Mucosa of descending colon (tissue), 3 donors: ENCODE measurements around the gene OR6C68. TPM values are rescaled to one million over a fixed set of nuclear protein-coding genes. Genes with fewer than 3 reads are reported as not detected.
A peak's percentile ranks its signal among the peaks of the same experiment; 100 is the strongest.
"Not testable (repeated sequence)": the region's sequence is repeated elsewhere in the genome, so short reads cannot be mapped to it uniquely, and the experiment has no call there.

Source experiments
- ATAC-seq: fragments of 200-7000 bp; cut with Tn5 transposase; one replicate; pipeline ENCODE4 v1.9.1; 2020; ENCODE audit warnings: mild to moderate bottlenecking, moderate library complexity
- DNase-seq, 3 donors: peaks; one replicate each; pipeline ENCODE4 v3.0.0-alpha.2; 2020
- H3K36me3 ChIP-seq: fragments of 200-600 bp; one replicate; pipeline ENCODE4 v1.8.0; 2021; ENCODE audit warnings: low read depth, mild to moderate bottlenecking
- H3K4me1 ChIP-seq: fragments of 200-600 bp; one replicate; pipeline ENCODE4 v1.8.0; 2021; ENCODE audit warnings: low read depth, mild to moderate bottlenecking
- H3K4me3 ChIP-seq: fragments of 200-600 bp; one replicate; pipeline ENCODE4 v1.8.0; 2021; ENCODE audit warnings: mild to moderate bottlenecking
- H3K9me3 ChIP-seq: fragments of 200-600 bp; one replicate; pipeline ENCODE4 v1.8.0; 2021; ENCODE audit warnings: mild to moderate bottlenecking
- CTCF ChIP-seq: fragments of 200-600 bp; IDR thresholded peaks from one replicate; pipeline ENCODE4 v1.8.0; 2022; ENCODE audit warnings: antibody characterized with exemption, mild to moderate bottlenecking
- intact Hi-C, 2 donors: fragments of 100-400 bp; cut with DNase I in 1 of 2; cut with micrococcal nuclease in 1 of 2; formaldehyde crosslinking; loops; one replicate each; pipeline versions ENCODE4 v1.11.0 to v1.11.1; 2022; cut with DNase I, micrococcal nuclease
- total RNA-seq, 3 donors: library from RNA; stranded (reverse); fragmentation: NEBNext Ultra II Directional in 2 of 3; extraction: Animal tissue kit (Norgen Biotek cat#: 25700) in 2 of 3; gene quantifications; one replicate each; pipeline versions ENCODE4 v1.2.1 to v1.2.4, GENCODE V29; 2021 to 2023
- donor health status: DM: no; HTN: no; CAD: no; lungs with moderate emphysema.
- donor health status: DM: no; HTN: no; CAD: no.
- donor health status: DM: no; HTN: yes; CAD: no.

Gene OR6C68
- total RNA-seq, 3 donors from 2014 or later: not detected

DNA sequence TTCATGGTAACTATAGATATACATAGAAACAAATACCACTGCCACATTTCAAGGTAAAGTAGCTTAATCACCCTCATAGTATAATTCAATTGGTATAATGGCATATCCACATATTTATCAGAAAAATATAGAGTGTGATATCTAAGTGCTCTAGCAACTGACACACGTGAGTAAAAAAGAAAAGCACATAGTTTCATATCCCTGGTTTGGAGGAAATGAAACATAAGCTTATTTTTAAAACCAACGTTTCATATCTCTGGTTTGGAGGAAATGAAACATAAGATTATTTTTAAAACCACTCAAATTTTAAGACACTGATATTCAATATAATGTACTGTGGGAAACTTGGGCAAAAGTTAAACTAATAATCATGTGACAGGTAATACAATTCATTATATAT, 24.3 kb upstream of the OR6C68 start:
- no peaks in the 10 kb centered on the region for H3K36me3 ChIP-seq
- intact Hi-C loops: no loop called here
- no peak for TF ChIP-seq CTCF
- DNase-seq (no peak), ATAC-seq (no peak)
- peaks cover 3% of the 10 kb centered on the region for H3K9me3 ChIP-seq
- no peaks in the 10 kb centered on the region for H3K4me1 ChIP-seq
- no peak overlapping the region for H3K4me3 ChIP-seq

- H3K9me3 ChIP-seq: peaks cover 3% of the 10 kb centered on the region
- H3K4me3 ChIP-seq: no peak overlapping the region
- no peaks in the 10 kb centered on the region for H3K36me3 ChIP-seq
- TF ChIP-seq CTCF: no peak
- ATAC-seq: no peak
- H3K4me1 ChIP-seq: no peaks in the 10 kb centered on the region
- intact Hi-C loops: no loop called here
- no peak for DNase-seq
These were observed 22.9 kb upstream of the OR6C68 start for GRCh38 chr12:55469291-55469690.

GRCh38 chr12:55470088-55470829, 21.9 kb upstream of the OR6C68 start, which contains the start of gene OR6C70:
Gene OR6C70 (minus strand): TSS chr12:55470138. CDS start chr12:55470138, 0 bp downstream.
- no peak for DNase-seq
- TF ChIP-seq CTCF: no peak
- intact Hi-C loops: no loop called here

GRCh38 chr12:55472264-55472663, 19.9 kb upstream of the OR6C68 start:
- DNase-seq: no peak

More at GRCh38 chr12:55470088-55470829, 21.9 kb upstream of the OR6C68 start, which contains the start of gene OR6C70:
- no peak for ATAC-seq
- H3K9me3 ChIP-seq: no peaks in the 10 kb centered on the region
- H3K36me3 ChIP-seq: no peaks in the 10 kb centered on the region
- no peaks in the 10 kb centered on the region for H3K4me1 ChIP-seq
- H3K4me3 ChIP-seq: no peak within 1 kb of the TSS

GRCh38 chr12:55479136-55479535, 13.0 kb upstream of the OR6C68 start:
- ATAC-seq, H3K9me3 ChIP-seq, H3K4me1 ChIP-seq, H3K4me3 ChIP-seq, H3K36me3 ChIP-seq, intact Hi-C loops: not testable (repeated sequence)
- DNase-seq: peak in 1 of 3 donors; percentile 26

More at GRCh38 chr12:55472264-55472663, 19.9 kb upstream of the OR6C68 start:
- no peaks in the 10 kb centered on the region for H3K36me3 ChIP-seq
- no peak for TF ChIP-seq CTCF
- intact Hi-C loops: no loop called here
- ATAC-seq: no peak
- H3K4me1 ChIP-seq: no peaks in the 10 kb centered on the region
- no peaks in the 10 kb centered on the region for H3K9me3 ChIP-seq
- H3K4me3 ChIP-seq: no peak overlapping the region

GRCh38 chr12:55484284-55484683, 7.9 kb upstream of the OR6C68 start:
- H3K4me3 ChIP-seq, DNase-seq, H3K9me3 ChIP-seq, H3K36me3 ChIP-seq, H3K4me1 ChIP-seq, ATAC-seq, intact Hi-C loops: not testable (repeated sequence)
